Stromal cell of bone marrow (primary cell): ENCODE results near the gene HDAC1.
A peak's percentile ranks its signal among the peaks of the same experiment; 100 is the strongest.
"Not testable (repeated sequence)": the region's sequence is repeated elsewhere in the genome, so short reads cannot be mapped to it uniquely, and the experiment has no call there.

Experiments used
- DNase-seq: peaks from one replicate; pipeline ENCODE4 v3.0.0-alpha.2; 2012; ENCODE audit warnings: low read depth

The HDAC1 gene

GRCh38 chr1:32274646-32275340 is 17.1 kb upstream of the HDAC1 start:
- DNase-seq, result no peak

- no peak for DNase-seq
These were observed 16.5 kb upstream of the HDAC1 start for GRCh38 chr1:32275424-32275823.

- no peak for DNase-seq
These were observed 15.7 kb upstream of the HDAC1 start for GRCh38 chr1:32276032-32276782.

- DNase-seq, result not testable (repeated sequence)
These were observed 7.1 kb upstream of the HDAC1 start for GRCh38 chr1:32284777-32285176.

GRCh38 chr1:32285658-32286057 is 6.2 kb upstream of the HDAC1 start:
- no peak for DNase-seq

GRCh38 chr1:32286763-32287162 is 5.1 kb upstream of the HDAC1 start:
- no peak for DNase-seq

GRCh38 chr1:32289256-32289655 is 2.6 kb upstream of the HDAC1 start:
- no peak for DNase-seq

GRCh38 chr1:32291145-32291707 is 657 bp upstream of the HDAC1 start:
- no peak for DNase-seq

- not testable (repeated sequence) for DNase-seq
These were observed 6.3 kb downstream of the HDAC1 start for GRCh38 chr1:32298211-32298610.

GRCh38 chr1:32299327-32299726 is 7.4 kb downstream of the HDAC1 start:
- DNase-seq, result no peak

GRCh38 chr1:32303358-32303757 is 11.5 kb downstream of the HDAC1 start:
- no peak for DNase-seq

- DNase-seq, result peak; percentile 22
These were observed 12.2 kb downstream of the HDAC1 start for GRCh38 chr1:32303997-32304622.

GRCh38 chr1:32305310-32305709 is 13.4 kb downstream of the HDAC1 start:
- no peak for DNase-seq

- DNase-seq, result peak; percentile 37
These were observed 15.4 kb downstream of the HDAC1 start for GRCh38 chr1:32307324-32307723.

- no peak for DNase-seq
These were observed 18.1 kb downstream of the HDAC1 start for GRCh38 chr1:32309960-32310359.

GRCh38 chr1:32311709-32312393 is 20.0 kb downstream of the HDAC1 start:
- no peak for DNase-seq

- no peak for DNase-seq
These were observed 25.0 kb downstream of the HDAC1 start for GRCh38 chr1:32316903-32317277.

GRCh38 chr1:32318127-32318869 is 26.4 kb downstream of the HDAC1 start:
- no peak for DNase-seq

GRCh38 chr1:32321712-32322291 is 29.9 kb downstream of the HDAC1 start:
- DNase-seq, result no peak

- no peak for DNase-seq
These were observed 35.3 kb downstream of the HDAC1 start for GRCh38 chr1:32327204-32327603.

GRCh38 chr1:32329931-32330466 is 38.1 kb downstream of the HDAC1 start:
- no peak for DNase-seq
